Sigmoid colon (tissue), 7 donors: ENCODE data around the gene FABP6. TPM values are rescaled to one million over a fixed set of nuclear protein-coding genes. Genes with fewer than 3 reads are reported as not detected.

Experiments used
- DNase-seq: peaks from one replicate; pipeline ENCODE4 v3.0.0-alpha.2; 2019
- H3K27ac ChIP-seq, 4 donors: fragments of 200-600 bp; sonication (generic); one replicate each; pipeline ENCODE4 v1.5.1; 2016 to 2019; ENCODE audit warnings: mild to moderate bottlenecking in 1 of 4
- H3K27me3 ChIP-seq, 3 donors: fragments of 200-600 bp; sonication (generic); one replicate each; pipeline ENCODE4 v1.5.1; 2019; ENCODE audit warnings: mild to moderate bottlenecking in 1 of 3
- H3K36me3 ChIP-seq, 4 donors: fragments of 200-600 bp; sonication (generic); one replicate each; pipeline ENCODE4 v1.5.1; 2016 to 2019
- H3K4me1 ChIP-seq, 4 donors: fragments of 200-600 bp; sonication (generic); one replicate each; pipeline ENCODE4 v1.5.1; 2017 to 2019
- H3K4me3 ChIP-seq, 4 donors: fragments of 200-600 bp; sonication (generic); one replicate each; pipeline ENCODE4 v1.5.1; 2017 to 2019; ENCODE audit warnings: mild to moderate bottlenecking in 2 of 4, moderate library complexity in 1 of 4
- H3K9me3 ChIP-seq, 4 donors: fragments of 200-600 bp in 3 of 4; sonication (generic) in 3 of 4; one replicate each; pipeline versions ENCODE4 v1.5.1 to v1.6.1; 2013 to 2019
- EP300 ChIP-seq, 4 donors: sonication (generic); formaldehyde crosslinking; IDR thresholded peaks; one replicate each; pipeline ENCODE4 v1.6.1; 2017; ENCODE audit warnings: antibody characterized with exemption in 4 of 4
- POLR2A ChIP-seq, 2 donors: fragments of 450-650 bp; IDR thresholded peaks; one replicate each; pipeline ENCODE4 v1.6.1; 2016; ENCODE audit warnings: antibody characterized with exemption in 2 of 2, mild to moderate bottlenecking in 2 of 2, moderate library complexity in 2 of 2
- POLR2AphosphoS5 ChIP-seq, 4 donors: sonication (generic); formaldehyde crosslinking; IDR thresholded peaks; one replicate each; pipeline ENCODE4 v1.6.1; 2017; ENCODE audit warnings: antibody characterized with exemption in 4 of 4
- WGBS, 2 donors: extraction: QIAGEN DNeasy Blood & Tissue Kit; methylation state at CpG; one replicate each; pipeline ENCODE4 v1.1.7; 2013; 5-methylcytosine and 5-hydroxymethylcytosine counted together
- intact Hi-C: fragments of 100-400 bp; cut with DNase I; formaldehyde crosslinking; loops from one replicate; pipeline ENCODE4 v1.15.1; 2023
- polyA plus RNA-seq, 3 donors: library from polyadenylated mRNA; stranded (reverse); fragments of 200-250 nt; gene quantifications; one replicate each; pipeline ENCODE4 v1.2.3, GENCODE V29; 2013
- total RNA-seq, 4 donors: library from RNA; depleted of rRNA; stranded (reverse); fragments of >200 nt; gene quantifications; one replicate each; pipeline ENCODE4 v1.1.0, GENCODE V29; 2016
- TF ChIP-seq, protein P1 (sequence below), 4 experiments: fragments of 450-650 bp in 3 of 4; fragments of 200-600 bp in 1 of 4; IDR thresholded peaks; one replicate each; pipeline ENCODE4 v1.5.1; 2016 to 2019; ENCODE audit warnings: antibody characterized with exemption in 4 of 4, mild to moderate bottlenecking in 3 of 4, moderate library complexity in 2 of 4
- donor health status: healthy with polysubstance abuse.
- donor health status: Bipolar disorder and iron deficiency.
- donor health status: healthy.

Gene FABP6
- total and polyA plus RNA-seq, 7 donors: 0.50 to 2.1 (median 1.4) TPM; not detected in 4

DNA sequence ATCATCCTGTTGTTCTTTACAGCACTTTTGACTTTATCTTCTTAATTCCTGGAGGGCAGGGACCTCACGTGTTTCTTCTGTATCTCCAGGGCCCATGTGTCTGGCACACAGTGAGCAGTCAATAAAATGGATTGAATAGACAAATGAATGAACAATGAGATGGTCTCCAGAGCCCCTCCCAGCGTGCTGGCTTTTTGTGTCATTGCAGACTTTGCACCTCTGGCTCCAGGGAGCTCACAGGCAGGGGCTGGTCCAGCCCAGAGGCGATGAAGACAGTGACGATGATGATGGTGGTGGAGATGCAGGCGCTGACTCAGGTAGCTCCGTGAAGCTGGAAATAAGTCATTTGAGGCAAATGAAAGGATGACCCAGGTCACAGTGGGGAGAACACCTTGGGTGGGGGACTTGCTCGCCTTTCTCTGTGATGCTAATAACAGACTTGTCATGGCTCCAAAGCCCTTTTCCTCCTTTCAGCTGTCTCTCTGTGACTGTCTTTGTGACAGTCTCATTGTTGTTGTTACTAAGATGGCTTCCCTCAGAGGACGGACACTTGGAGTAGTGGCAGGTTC, 30.4 kb upstream of the FABP6 start:
- Histone ChIP-seq H3K36me3 (no peaks in the 10 kb centered on the region), H3K27ac (no peak overlapping the region), H3K4me3 (peak overlapping the region in 3 of 4 donors; percentile 40 to 50 (median 49)), H3K9me3 (no peaks in the 10 kb centered on the region), H3K27me3 (no peaks in the 10 kb centered on the region), H3K4me1 (peaks cover 0 to 11% (median 7%) of the 10 kb centered on the region in 4 donors)
- DNase-seq: no peak
- 49 to 54% methylated on average over 8 of the region's 8 CpGs for WGBS, 2 donors
- intact Hi-C loops: loop anchor here (1.0 to 5.0 kb wide), 3 partner anchors 146 to 194 kb away; no protein-coding TSS in a partner anchor
- TF ChIP-seq POLR2A (IDR thresholded peaks at IDR 0.05): no peak
- TF ChIP-seq, protein P1, sequence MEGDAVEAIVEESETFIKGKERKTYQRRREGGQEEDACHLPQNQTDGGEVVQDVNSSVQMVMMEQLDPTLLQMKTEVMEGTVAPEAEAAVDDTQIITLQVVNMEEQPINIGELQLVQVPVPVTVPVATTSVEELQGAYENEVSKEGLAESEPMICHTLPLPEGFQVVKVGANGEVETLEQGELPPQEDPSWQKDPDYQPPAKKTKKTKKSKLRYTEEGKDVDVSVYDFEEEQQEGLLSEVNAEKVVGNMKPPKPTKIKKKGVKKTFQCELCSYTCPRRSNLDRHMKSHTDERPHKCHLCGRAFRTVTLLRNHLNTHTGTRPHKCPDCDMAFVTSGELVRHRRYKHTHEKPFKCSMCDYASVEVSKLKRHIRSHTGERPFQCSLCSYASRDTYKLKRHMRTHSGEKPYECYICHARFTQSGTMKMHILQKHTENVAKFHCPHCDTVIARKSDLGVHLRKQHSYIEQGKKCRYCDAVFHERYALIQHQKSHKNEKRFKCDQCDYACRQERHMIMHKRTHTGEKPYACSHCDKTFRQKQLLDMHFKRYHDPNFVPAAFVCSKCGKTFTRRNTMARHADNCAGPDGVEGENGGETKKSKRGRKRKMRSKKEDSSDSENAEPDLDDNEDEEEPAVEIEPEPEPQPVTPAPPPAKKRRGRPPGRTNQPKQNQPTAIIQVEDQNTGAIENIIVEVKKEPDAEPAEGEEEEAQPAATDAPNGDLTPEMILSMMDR (IDR thresholded peaks at IDR 0.05): peak in 1 of 4 experiments; percentile 35

DNA sequence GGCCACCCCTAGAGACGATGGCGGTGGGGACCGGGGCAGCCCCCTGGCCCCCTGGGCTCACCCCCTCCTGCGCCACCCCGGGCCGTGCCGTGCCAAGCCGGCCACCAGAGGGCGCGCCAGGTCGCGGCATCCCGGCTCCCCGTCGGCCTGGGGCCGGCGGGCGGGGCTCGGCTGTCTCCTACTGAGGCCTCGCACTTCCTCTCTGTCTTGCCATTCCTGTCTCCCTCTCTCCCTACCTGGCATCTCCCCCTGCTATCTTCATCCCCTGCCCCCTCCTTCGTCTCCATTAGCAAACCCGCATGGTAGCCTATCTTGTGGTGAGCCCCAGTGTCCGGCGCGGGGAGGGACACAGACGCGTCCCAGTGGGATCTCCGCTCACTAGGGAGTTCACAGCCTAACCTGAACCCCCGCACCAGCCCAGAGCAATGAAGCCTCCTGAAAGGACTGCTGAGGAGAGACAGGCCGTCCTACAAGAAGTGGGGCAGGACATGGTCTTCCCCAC, 29.8 kb upstream of the FABP6 start:
- Histone ChIP-seq H3K27ac (no peak overlapping the region), H3K4me1 (peaks cover 0 to 11% (median 7%) of the 10 kb centered on the region in 4 donors), H3K36me3 (no peaks in the 10 kb centered on the region), H3K4me3 (peak overlapping the region in 3 of 4 donors; percentile 40 to 50 (median 49)), H3K27me3 (no peaks in the 10 kb centered on the region), H3K9me3 (no peaks in the 10 kb centered on the region)
- TF ChIP-seq, protein P1 (IDR thresholded peaks at IDR 0.05): peak in 3 of 4 experiments; percentile 44 to 96 (median 62)
- no peak for TF ChIP-seq POLR2A (IDR thresholded peaks at IDR 0.05)
- TF ChIP-seq POLR2AphosphoS5 (IDR thresholded peaks at IDR 0.05): no peak
- DNase-seq: peak; percentile 79
- intact Hi-C loops: loop anchor here (1.0 to 5.0 kb wide), 3 partner anchors 146 to 193 kb away; no protein-coding TSS in a partner anchor
- 3 to 4% methylated on average over 30 of the region's 30 CpGs for WGBS, 2 donors

DNA sequence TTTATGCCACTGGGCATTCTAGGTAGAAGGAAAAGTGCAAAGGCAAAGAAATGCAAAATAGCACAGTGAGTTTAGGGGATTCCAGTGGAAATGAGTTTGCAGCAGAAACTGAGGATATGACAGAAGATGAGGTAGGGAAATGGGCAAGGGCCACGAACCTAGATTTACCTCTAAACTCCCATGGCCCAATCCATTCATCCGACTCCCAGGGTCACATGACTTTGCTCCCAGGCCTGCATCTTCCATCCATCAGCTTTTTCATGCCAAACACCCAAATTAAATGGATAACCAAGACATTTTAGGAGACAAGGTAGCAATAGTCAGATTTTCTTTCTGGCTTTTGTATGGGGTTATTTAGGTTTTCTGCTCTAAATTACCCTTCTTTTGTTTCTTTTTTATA, 22.2 kb upstream of the FABP6 start:
- 83 to 88% methylated on average over 2 of the region's 2 CpGs for WGBS, 2 donors

DNA sequence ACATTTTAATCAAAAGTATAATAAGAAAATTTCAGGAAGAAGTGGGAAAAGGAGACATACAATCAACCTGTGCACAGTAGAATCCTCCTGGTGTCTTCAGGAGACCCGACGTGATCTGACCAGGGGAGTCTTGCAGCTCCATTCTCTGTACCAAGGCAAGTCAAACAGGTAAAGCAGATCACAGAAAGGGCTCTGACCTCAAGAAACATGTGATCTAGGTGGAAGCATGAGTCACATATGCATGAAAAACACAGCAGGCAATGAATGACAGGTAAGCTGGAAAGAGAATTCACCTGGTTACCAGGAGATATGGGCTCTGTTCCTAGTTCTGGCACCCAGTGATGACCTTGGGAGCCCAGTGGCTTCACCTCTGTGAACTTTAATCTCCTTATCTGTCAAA, 19.4 kb upstream of the FABP6 start:
- no peak for DNase-seq
- intact Hi-C loops: no loop called here
- Histone ChIP-seq H3K4me3 (no peak overlapping the region), H3K27ac (no peak overlapping the region), H3K27me3 (no peaks in the 10 kb centered on the region), H3K36me3 (no peaks in the 10 kb centered on the region), H3K9me3 (no peaks in the 10 kb centered on the region), H3K4me1 (no peaks in the 10 kb centered on the region)
- 29 to 74% methylated on average over 2 of the region's 2 CpGs for WGBS, 2 donors
- TF ChIP-seq POLR2AphosphoS5 (IDR thresholded peaks at IDR 0.05): no peak
- TF ChIP-seq, protein P1 (IDR thresholded peaks at IDR 0.05): no peak
- TF ChIP-seq POLR2A (IDR thresholded peaks at IDR 0.05): no peak
- TF ChIP-seq EP300 (IDR thresholded peaks at IDR 0.05): no peak

More for the DNA sequence above, 22.2 kb upstream of the FABP6 start:
- DNase-seq: no peak
- Histone ChIP-seq H3K36me3 (no peaks in the 10 kb centered on the region), H3K27ac (no peak overlapping the region), H3K4me1 (no peaks in the 10 kb centered on the region), H3K9me3 (no peaks in the 10 kb centered on the region), H3K27me3 (no peaks in the 10 kb centered on the region), H3K4me3 (no peak overlapping the region)
- no peak for TF ChIP-seq POLR2AphosphoS5 (IDR thresholded peaks at IDR 0.05)
- TF ChIP-seq, protein P1 (IDR thresholded peaks at IDR 0.05): no peak
- no peak for TF ChIP-seq EP300 (IDR thresholded peaks at IDR 0.05)
- TF ChIP-seq POLR2A (IDR thresholded peaks at IDR 0.05): no peak
- intact Hi-C loops: no loop called here
